ENCODE data around the gene PHF20.
"Not testable (repeated sequence)": the region's sequence is repeated elsewhere in the genome, so short reads cannot be mapped to it uniquely, and the experiment has no call there.

The PHF20 gene

GRCh38 chr20:35984382-35984781 is 212.6 kb downstream of the PHF20 start:
- H3K4me1 Mint-ChIP-seq (ENCODE audit: low read depth) = no peaks in the 10 kb centered on the region
- H3K27ac Mint-ChIP-seq = no peak overlapping the region
- DNase-seq = no peak
- no peak overlapping the region for H3K4me3 Mint-ChIP-seq
- no peaks in the 10 kb centered on the region for H3K36me3 Mint-ChIP-seq (ENCODE audit: low read depth)
- no peaks in the 10 kb centered on the region for H3K9me3 Mint-ChIP-seq
- H3K27me3 Mint-ChIP-seq = peaks cover 9% of the 10 kb centered on the region

DNA sequence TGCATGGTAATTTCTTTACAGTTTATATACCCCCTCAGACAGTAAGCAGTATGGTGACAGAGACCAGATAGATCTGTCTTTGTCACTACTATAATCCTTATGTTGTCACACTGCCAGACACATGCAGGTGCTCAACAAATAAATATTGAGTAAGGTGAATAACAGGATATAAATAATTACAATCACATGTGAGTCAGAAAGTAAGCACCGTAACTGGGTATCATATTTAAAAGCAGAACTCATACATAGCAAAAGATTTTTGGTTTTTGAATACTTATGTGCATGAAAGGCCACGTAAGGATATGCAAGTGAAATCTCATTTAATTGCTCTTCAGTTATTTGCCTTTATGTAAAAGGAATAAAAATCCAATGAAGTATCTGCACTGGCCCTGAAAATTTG is 214.0 kb downstream of the PHF20 start:
- DNase-seq = no peak
- Mint-ChIP-seq H3K27me3 (peaks cover 9% of the 10 kb centered on the region), H3K4me1 (ENCODE audit: low read depth) (no peaks in the 10 kb centered on the region), H3K9me3 (no peaks in the 10 kb centered on the region), H3K36me3 (ENCODE audit: low read depth) (no peaks in the 10 kb centered on the region), H3K4me3 (no peak overlapping the region), H3K27ac (no peak overlapping the region)

DNA sequence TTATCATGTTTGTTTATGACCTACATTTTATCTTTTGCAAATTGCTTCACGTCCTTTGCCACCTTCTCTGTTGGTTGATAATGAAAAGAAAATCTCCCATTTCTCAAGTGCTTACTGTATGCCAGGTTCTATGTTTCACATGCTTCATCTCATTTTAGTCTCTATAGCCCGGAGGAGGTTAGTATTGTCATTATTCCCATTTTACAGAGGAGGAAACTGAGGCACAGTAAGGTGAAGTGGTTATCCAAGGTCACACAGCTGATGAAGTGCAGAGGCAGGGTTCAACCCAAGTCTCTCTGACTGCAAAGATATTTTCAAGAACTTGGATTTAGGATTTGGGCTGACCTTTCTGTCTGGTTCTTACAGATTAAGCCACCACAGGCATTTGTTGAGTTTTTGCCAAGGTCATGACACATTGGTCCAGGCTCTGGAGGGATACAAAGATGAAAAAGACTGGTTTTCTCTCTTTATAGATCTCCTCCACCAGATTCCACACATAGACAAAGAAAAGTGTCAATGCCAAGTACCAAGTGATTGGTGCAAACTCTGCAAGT is 217.2 kb downstream of the PHF20 start:
- Mint-ChIP-seq H3K4me3 (no peak overlapping the region), H3K4me1 (ENCODE audit: low read depth) (peaks cover 4% of the 10 kb centered on the region), H3K27ac (no peak overlapping the region), H3K9me3 (no peaks in the 10 kb centered on the region), H3K36me3 (ENCODE audit: low read depth) (no peaks in the 10 kb centered on the region), H3K27me3 (peaks cover 8% of the 10 kb centered on the region)
- DNase-seq = no peak

- DNase-seq = no peak
- Mint-ChIP-seq H3K27me3 (peaks cover 8% of the 10 kb centered on the region), H3K36me3 (ENCODE audit: low read depth) (no peaks in the 10 kb centered on the region), H3K9me3 (no peaks in the 10 kb centered on the region), H3K27ac (no peak overlapping the region), H3K4me3 (no peak overlapping the region), H3K4me1 (ENCODE audit: low read depth) (peaks cover 7% of the 10 kb centered on the region)
Observed at GRCh38 chr20:35991142-35991771, 219.4 kb downstream of the PHF20 start.

DNA sequence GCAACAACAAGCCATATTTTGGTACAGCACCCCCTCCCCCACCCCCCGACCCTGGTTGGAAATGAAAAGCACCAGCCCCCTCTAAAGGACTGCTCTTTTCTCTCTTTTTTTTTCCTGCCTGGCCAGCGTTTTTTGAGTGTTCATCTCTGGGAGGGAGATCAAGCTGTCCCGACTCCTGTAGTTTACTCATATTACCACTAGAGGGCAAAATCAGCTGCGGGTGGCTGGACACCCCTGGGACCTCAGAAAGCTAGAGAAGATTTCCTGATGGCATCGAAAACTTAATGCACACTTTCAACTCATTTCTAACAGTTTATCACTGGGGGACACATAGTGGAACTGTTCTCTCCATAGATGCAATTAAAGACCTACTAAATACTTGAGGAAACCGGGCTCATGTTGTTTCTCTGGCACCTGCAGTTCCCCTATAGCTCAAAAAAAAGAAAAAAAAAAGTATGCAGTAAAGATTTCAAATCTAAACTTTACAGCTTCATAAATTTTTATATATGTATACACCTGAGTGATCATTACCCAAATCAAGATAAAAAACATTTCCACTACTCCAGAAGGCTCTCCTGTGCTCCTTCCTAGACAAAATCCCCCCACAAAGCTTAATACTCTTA is 221.0 kb downstream of the PHF20 start:
- peak overlapping the region; percentile 19 for H3K4me3 Mint-ChIP-seq

DNA sequence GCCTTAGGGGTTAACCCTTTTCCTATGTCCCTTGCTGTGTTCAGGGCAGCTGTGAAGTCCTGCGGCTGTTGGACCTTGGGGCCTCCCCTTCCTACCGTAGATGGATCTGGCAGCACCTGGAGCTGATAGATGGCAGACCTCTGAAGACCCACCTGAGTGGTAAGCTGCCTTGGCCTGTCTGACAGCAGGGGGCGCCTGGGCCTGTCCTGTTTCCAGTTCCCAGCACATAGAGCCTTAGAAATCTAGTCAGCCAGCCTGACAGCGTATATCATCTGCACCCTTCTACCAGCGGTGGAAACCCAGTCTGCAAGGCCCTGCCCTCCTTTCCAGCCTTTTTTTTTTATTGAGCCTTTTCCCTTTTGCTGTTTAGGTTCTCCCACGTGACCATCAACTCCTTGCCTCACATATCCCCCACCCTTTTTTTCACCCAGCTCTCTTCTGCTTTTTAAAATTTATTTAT is 223.2 kb downstream of the PHF20 start:
- no peaks in the 10 kb centered on the region for H3K36me3 Mint-ChIP-seq (ENCODE audit: low read depth)
- peaks cover 4% of the 10 kb centered on the region for H3K27me3 Mint-ChIP-seq
- no peaks in the 10 kb centered on the region for H3K9me3 Mint-ChIP-seq
- DNase-seq = peak; percentile 87
- no peak overlapping the region for H3K27ac Mint-ChIP-seq
- H3K4me3 Mint-ChIP-seq = no peak overlapping the region
- peaks cover 7% of the 10 kb centered on the region for H3K4me1 Mint-ChIP-seq (ENCODE audit: low read depth)

More for the DNA sequence above, 221.0 kb downstream of the PHF20 start:
- H3K9me3 Mint-ChIP-seq = no peaks in the 10 kb centered on the region
- H3K27ac Mint-ChIP-seq = no peak overlapping the region
- H3K4me1 Mint-ChIP-seq (ENCODE audit: low read depth) = peaks cover 7% of the 10 kb centered on the region
- DNase-seq = peak; percentile 42
- no peaks in the 10 kb centered on the region for H3K36me3 Mint-ChIP-seq (ENCODE audit: low read depth)
- H3K27me3 Mint-ChIP-seq = peaks cover 8% of the 10 kb centered on the region

- not testable (repeated sequence) for H3K9me3 Mint-ChIP-seq; H3K27me3 Mint-ChIP-seq; DNase-seq; H3K4me3 Mint-ChIP-seq; H3K4me1 Mint-ChIP-seq (ENCODE audit: low read depth); H3K27ac Mint-ChIP-seq; H3K36me3 Mint-ChIP-seq (ENCODE audit: low read depth)
Observed at GRCh38 chr20:35996492-35996891, 224.7 kb downstream of the PHF20 start.
